Measurements from ENCODE around the gene TTLL10.

The TTLL10 gene

GRCh38 chr1:1160281-1160930 lies 13.3 kb upstream of the TTLL10 start:
- no peak for DNase-seq (ENCODE audit: low read depth)

GRCh38 chr1:1161078-1161682 lies 12.5 kb upstream of the TTLL10 start:
- DNase-seq (ENCODE audit: low read depth), result no peak

- DNase-seq (ENCODE audit: low read depth), result no peak
Observed at GRCh38 chr1:1161683-1162079, 12.0 kb upstream of the TTLL10 start.

DNA sequence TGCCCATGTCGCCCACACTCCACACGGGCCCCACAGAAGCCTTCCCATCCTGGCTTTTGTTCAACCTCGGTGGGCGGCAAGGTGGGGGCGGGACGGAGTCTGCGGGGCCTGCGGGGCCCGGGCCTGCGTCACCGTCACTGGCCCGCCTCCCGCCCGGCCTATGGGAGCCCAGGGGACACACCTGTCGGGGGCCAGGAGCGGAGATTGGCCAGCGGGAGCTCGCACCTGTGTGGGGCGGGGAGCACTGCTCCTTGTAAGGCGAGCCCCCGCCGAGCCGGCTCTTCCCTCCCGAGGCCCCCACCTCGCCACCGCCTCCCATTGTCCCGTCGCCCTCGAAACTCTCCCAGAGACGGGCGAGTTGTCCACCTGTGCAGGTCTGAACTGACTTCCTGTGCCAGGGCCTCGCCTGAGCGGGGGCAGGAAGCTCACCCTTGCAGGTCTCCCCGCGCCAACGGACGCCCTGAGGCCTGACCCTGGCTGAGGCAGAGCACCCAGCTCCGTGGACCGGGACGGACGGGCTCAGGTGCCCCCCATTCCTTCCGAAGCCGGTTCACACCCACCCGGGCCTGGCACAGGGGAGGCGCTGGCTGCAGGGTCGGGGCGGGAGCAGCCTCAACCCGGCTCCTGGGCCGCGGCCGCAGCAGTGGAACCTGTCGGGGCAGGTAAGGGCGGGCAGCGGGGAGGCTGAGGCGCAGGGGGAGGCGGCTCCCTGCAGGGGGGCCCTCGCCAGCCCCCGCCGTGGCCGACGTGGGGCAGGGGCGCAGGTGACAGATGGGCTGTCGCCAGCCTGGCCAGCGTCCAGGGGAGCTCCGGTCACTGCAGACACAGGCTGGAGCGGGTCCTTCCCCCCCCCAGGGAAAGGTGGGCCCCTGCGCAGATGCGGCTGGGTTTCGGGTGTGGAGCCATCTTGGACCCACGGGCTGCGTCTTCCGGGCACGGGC lies 10.8 kb upstream of the TTLL10 start:
- no peak for DNase-seq (ENCODE audit: low read depth)

- DNase-seq (ENCODE audit: low read depth), result no peak
Observed at GRCh38 chr1:1163538-1164070, 10.1 kb upstream of the TTLL10 start.

DNA sequence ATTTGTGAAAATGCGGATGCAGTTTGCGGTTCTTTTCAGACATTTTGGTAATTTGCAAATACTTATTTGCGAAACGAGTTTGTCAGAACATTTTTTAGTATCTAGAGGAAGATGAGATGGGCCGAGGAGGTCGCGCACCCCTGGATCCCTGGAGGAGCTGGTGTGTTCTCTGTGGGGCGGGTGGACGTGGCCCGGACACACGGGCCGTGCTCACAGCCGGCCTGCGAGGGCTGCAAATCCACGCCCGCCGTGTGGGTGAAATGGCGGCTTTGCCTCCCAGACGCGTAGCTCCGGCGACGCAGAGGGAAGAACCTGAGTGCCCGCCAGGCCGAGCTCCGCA lies 9.3 kb upstream of the TTLL10 start:
- DNase-seq (ENCODE audit: low read depth), result no peak

- DNase-seq (ENCODE audit: low read depth), result no peak
Observed at GRCh38 chr1:1164701-1165451, 8.8 kb upstream of the TTLL10 start.

DNA sequence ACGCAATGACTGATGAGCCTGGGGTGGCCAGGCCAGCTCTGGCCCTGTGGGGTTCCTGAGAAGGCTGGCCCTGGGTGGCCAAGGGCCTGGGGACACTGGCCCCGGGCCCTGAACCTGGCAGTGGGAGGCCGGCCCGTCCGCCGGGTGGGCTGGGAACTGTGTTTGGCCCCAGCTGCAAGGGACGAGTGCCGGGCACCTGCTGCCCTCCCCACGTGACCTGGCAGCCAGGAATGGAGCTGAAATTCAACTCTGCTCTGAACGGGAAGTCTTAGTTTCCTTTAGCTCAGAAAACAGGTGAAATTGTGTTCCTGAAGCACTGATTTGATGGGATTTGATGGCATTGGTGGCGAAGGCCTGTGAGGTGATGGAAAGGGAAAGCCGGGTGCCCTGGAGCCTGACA lies 8.2 kb upstream of the TTLL10 start:
- no peak for DNase-seq (ENCODE audit: low read depth)

DNA sequence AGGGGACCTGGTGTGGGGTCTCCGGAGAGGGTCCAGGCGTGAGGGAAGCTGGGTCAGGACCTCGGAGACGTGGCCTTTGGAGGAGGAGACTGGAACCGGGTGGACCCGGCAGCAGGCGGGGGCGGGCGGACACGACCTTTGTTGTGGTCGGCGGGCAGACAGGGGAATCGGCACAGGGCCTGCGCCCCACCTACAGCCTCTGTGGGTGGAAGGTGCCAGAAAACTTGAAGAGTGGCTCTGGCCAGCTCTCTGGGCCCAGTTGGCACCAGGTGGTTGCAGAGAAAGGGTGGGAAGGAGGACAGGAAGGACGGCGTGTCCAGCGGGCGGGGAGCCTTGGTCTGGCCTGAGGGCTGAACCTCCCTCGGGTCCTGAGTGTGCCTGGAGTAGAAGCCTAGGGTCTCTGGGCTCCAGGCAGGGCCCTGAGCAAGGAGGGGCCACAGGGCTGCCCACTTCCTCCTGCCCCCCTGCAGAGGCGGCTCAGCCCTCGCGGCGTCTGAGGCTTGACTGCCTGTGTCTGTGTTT lies 7.7 kb upstream of the TTLL10 start:
- no peak for DNase-seq (ENCODE audit: low read depth)

DNA sequence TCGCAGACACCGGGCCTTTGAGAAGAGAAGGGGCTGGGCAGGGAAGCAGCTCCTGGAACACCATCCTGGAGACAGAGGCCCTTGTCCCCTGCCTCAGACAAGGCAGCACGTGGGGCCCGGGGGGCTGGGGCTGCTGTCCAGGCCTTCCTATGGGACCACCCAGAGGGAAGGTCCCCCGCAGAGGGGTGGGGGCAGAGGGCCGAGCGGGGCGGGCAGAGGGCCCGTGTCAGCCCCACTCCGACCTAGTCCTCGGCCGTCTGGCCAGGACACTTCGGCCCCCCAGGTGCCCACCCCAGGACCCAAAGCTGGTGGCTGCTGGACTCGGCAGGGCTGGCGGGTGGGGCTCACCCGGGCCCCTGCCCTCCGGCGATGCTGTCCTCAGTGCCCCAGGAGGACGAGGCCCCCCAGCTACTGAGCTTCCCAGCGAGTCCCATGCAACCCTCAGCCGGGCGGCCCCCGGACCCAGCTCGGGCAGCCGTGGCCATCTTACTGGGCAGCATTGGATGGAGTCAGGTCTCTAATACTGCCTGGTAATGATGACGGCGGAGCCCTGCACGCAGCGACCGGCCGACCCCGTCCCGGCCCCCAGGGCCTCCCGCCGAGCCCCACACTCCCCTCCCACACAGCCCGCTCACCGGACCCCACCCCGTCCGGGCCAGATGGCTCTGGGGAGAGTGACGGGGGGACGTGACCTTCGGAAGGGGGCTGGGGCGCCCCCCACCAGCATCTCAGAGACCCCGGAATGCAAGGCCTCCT lies 6.9 kb upstream of the TTLL10 start:
- no peak for DNase-seq (ENCODE audit: low read depth)

- no peak for DNase-seq (ENCODE audit: low read depth)
Observed at GRCh38 chr1:1167398-1167821, 6.3 kb upstream of the TTLL10 start.

DNA sequence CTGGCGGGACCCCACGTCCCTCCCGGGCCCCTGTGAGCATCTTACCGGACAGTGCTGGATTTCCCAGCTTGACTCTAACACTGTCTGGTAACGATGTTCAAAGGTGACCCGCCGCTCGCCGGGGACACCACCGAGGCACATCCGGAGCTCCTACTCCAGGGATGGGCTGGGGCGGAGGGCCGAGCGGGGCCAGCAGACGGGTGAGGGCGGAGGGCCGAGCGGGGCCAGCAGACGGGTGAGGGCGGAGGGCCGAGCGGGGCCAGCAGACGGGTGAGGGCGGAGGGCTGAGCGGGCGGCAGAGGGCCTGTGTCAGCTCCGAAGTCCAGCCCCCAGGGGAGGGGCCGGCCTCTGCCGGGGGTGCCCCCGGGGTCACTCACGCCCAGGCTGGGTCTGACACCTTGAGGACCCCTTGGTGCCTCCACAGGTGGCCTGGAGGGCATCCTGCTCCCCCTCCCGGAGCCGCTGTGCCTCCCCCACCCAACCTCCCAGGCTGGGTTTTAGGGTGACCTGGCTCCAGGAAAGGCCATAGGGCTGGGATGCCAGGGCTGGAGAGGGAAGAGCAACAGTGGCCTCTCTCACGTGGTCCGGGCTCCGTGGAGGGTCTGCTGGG lies 5.7 kb upstream of the TTLL10 start:
- DNase-seq (ENCODE audit: low read depth), result no peak

DNA sequence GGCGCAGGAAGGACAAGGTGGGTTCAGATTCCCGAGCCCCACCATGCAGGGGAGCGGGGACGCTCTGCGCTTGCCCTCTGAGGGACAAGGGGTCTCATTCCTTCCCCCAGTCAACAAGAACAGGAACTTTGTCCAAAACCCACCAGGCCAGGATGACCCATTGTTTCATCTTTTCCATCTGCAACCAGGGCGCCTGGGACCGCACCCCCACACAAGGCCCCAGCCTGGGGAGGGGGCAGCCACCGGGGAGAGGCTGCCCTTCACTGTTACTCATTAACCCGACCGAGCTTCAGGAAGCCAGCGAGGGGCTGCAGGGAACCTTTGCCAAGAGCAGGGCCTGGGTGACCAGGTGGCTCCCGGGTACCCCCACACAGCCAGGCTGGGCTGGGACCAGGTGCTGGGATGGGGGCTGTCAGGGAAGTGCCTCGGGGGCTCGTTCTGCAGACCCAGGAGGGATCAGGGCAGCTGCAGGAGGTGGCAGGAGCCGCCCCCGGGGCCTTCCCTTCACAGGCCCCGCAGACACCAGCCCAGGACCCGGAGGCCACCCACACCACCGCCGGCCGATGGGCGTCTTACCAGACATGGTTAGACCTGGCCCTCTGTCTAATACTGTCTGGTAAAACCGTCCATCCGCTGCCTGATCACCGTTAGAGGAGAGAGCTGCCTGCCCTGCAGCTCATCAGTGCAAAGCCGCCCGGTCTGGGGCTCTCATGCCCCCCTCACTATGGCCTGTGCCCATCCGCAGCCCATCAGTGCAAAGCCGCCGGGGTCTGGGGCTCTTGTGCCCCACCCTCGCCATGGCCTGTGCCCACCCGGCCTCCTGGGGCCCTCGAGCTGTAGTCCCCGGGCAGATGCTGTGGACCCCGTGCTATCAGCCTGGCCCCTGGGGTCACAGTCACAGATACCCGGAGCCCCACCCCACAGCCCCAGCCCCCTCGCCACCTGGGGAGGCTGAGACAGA lies 4.9 kb upstream of the TTLL10 start:
- no peak for DNase-seq (ENCODE audit: low read depth)

- DNase-seq (ENCODE audit: low read depth), result no peak
Observed at GRCh38 chr1:1169429-1170214, 4.1 kb upstream of the TTLL10 start.

DNA sequence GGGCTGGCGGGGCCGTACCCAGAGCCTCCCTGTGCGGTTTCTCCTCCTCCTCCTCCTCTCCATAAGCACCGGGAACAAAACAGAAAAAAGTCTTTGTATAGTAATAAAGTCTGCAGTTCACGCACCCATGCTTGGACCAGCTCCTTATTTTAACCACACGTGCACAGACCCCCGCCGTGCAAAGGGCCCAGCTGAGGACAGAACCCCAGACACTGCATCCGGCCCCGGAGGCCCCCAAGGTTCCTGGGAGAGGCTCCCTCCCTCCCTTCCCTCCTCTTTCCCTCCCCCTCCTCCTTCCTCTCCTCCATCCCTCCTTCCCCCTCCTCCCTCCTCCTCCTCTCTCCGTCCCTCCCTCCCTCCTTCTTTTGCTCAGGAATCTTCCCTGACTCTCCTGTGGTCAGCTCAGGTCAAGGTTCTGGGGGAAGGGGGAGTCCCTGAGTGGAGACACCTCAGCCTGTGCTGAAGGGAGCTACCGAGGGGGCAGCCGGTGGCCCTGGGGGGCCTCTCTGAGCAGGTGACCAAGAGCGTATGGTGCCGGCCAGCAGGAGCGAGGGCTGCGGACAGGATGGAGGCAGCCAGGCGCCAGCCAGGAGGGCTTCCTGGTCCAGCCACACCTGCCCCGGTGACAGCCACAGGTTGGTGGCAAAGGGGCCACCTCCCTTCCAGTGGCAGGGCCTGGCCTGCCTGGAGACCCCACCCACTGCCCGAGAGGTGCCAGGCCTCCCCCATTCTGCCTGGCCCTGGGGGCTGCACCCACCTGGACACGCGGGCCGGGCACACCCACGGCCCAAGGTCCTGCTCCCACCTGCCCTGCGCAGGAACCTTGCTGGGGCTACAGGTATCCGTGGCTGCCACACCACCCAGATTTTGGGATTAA lies 3.2 kb upstream of the TTLL10 start:
- DNase-seq (ENCODE audit: low read depth), result no peak

- no peak for DNase-seq (ENCODE audit: low read depth)
Observed at GRCh38 chr1:1171161-1171545, 2.5 kb upstream of the TTLL10 start.

DNA sequence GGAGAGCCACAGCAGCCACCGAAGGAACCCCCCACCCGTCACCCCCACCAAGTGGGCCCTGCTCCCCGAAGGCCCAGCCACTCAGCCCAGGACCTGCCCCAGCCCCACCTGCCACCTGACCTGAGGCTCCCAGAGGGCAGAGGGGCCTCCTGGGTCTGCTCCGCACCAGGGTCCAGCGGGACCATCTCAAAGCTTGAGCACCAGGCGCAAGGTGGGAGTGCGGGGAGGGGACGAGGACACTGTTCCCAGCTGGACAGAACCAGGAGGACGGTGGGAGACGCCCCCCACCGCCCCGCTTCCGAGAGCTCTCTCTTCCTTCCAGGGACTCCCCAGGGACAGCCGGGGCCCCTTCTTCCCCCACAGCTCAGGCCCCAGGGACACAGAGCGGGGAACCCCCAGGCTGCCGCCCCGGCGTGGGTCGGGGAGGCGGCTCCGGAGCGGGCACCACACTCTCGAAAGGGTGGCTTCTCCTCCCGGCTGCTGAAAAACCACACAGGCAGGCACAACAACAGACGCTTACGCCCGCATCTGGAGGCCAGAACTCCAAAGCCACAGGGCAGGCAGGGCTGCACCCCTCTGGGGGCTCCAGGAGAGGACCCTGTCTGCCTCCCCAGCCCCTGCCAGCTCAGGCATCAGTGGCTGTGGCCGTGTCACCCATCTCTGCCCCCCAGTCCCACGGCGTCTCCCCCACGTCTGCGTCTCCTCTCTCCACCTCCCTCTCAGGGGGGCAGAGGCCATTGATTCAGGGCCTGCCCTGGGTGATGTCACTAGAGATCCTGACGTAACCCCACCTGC lies 1.9 kb upstream of the TTLL10 start:
- no peak for DNase-seq (ENCODE audit: low read depth)

All from activated T-helper 9 cell treated with anti-CD3 and anti-CD28 coated beads, Interleukin-2, amount 50 U/mL, for 16 hours (primary cell).